ENCODE measurements around the gene SNX13. TPM values are rescaled to one million over a fixed set of nuclear protein-coding genes. Genes with fewer than 3 reads are reported as not detected.

The SNX13 gene
- total and polyA plus RNA-seq, 2 donors (not counting 1 experiment from before 2014, with no cell fraction given) = 6.5 to 58.1 TPM

GRCh38 chr7:17772581-17773288 is 167.6 kb downstream of the SNX13 start:
- Mint-ChIP-seq H3K4me3 (no peak overlapping the region), H3K9me3 (ENCODE audit: insufficient read depth) (no peaks in the 10 kb centered on the region), H3K27ac (no peak overlapping the region), H3K4me1 (peaks cover 8% of the 10 kb centered on the region), H3K27me3 (no peaks in the 10 kb centered on the region)
- DNase-seq (no peak), ATAC-seq (ENCODE audit: low read depth) (no peak)
- Histone ChIP-seq H3K79me2 (ENCODE audit: control insufficient read depth, insufficient read depth, low read length) (no peaks in the 10 kb centered on the region), H2AFZ (ENCODE audit: insufficient read depth, low read depth, low read length, poor library complexity, severe bottlenecking) (no peak overlapping the region), H3K27ac (ENCODE audit: low read length in 2 of 2) (no peak overlapping the region), H4K20me1 (ENCODE audit: control insufficient read depth, insufficient read depth, low read length, poor library complexity, severe bottlenecking) (no peaks in the 10 kb centered on the region), H3K36me3 (replicated peaks in 1 of 2; ENCODE audit: control extremely low read depth in 1 of 2, control insufficient read depth in 1 of 2, extremely low read depth in 1 of 2, insufficient read depth in 2 of 2, low read length in 1 of 2) (no peaks in the 10 kb centered on the region), H3K9me3 (ENCODE audit: control extremely low read depth in 1 of 3, control insufficient read depth in 2 of 3, insufficient read depth in 1 of 3, low read length in 2 of 3) (no peaks in the 10 kb centered on the region), H3K4me2 (replicated peaks; ENCODE audit: low read depth, low read length, poor library complexity, severe bottlenecking) (no peak overlapping the region), H3K4me3 (ENCODE audit: control extremely low read depth in 1 of 5, extremely low read depth in 1 of 5, insufficient read depth in 1 of 5, low read depth in 2 of 5, low read length in 4 of 5) (no peak overlapping the region), H3K9ac (ENCODE audit: low read length) (no peak overlapping the region), H3K4me1 (ENCODE audit: control insufficient read depth in 2 of 2, insufficient read depth in 2 of 2, low read length in 2 of 2) (peaks cover 0 to 13% of the 10 kb centered on the region in 2 donors), H3K27me3 (replicated peaks in 1 of 4; ENCODE audit: control extremely low read depth in 1 of 4, control insufficient read depth in 3 of 4, insufficient read depth in 4 of 4, low read length in 3 of 4) (no peaks in the 10 kb centered on the region)
- ChIA-PET CTCF (interaction anchor here (0.6 kb wide), 1 partner anchor 177 kb away, joined by 3 read pairs; no protein-coding TSS in a partner anchor), POLR2A (no interaction called here)
- intact Hi-C loops (cut with micrococcal nuclease) = no loop called here
- no CpG with 5 or more reads among the region's 4 CpGs for WGBS (ENCODE audit: insufficient coverage)
- TF ChIP-seq EZH2 (IDR thresholded peaks at IDR 0.05; ENCODE audit: borderline replicate concordance, insufficient read depth, low read depth, low read length, poor library complexity, severe bottlenecking) (no peak), CTCF (IDR thresholded peaks at IDR 0.05) (no peak)

GRCh38 chr7:17771901-17772408 is 168.3 kb downstream of the SNX13 start:
- peaks cover 0 to 13% of the 10 kb centered on the region in 2 donors for H3K4me1 ChIP-seq (ENCODE audit: control insufficient read depth in 2 of 2, insufficient read depth in 2 of 2, low read length in 2 of 2)
- H3K36me3 ChIP-seq (replicated peaks in 1 of 2; ENCODE audit: control extremely low read depth in 1 of 2, control insufficient read depth in 1 of 2, extremely low read depth in 1 of 2, insufficient read depth in 2 of 2, low read length in 1 of 2) = no peaks in the 10 kb centered on the region
- Mint-ChIP-seq H3K4me1 (peaks cover 8% of the 10 kb centered on the region), H3K4me3 (no peak overlapping the region), H3K27ac (no peak overlapping the region), H3K27me3 (no peaks in the 10 kb centered on the region), H3K9me3 (ENCODE audit: insufficient read depth) (no peaks in the 10 kb centered on the region)
- H3K79me2 ChIP-seq (ENCODE audit: control insufficient read depth, insufficient read depth, low read length) = no peaks in the 10 kb centered on the region
- POLR2A ChIA-PET = no interaction called here
- H4K20me1 ChIP-seq (ENCODE audit: control insufficient read depth, insufficient read depth, low read length, poor library complexity, severe bottlenecking) = no peaks in the 10 kb centered on the region
- no peak overlapping the region for H3K27ac ChIP-seq (ENCODE audit: low read length in 2 of 2)
- no peak overlapping the region for H3K4me3 ChIP-seq (ENCODE audit: control extremely low read depth in 1 of 5, extremely low read depth in 1 of 5, insufficient read depth in 1 of 5, low read depth in 2 of 5, low read length in 4 of 5)
- CTCF ChIA-PET = interaction anchor here (0.6 kb wide), 1 partner anchor 178 kb away, joined by 3 read pairs; no protein-coding TSS in a partner anchor
- ATAC-seq (ENCODE audit: low read depth) (no peak), DNase-seq (no peak)
- WGBS (ENCODE audit: insufficient coverage) = 100% methylated on average over 1 of the region's 3 CpGs
- no peak overlapping the region for H2AFZ ChIP-seq (ENCODE audit: insufficient read depth, low read depth, low read length, poor library complexity, severe bottlenecking)
- no peak overlapping the region for H3K9ac ChIP-seq (ENCODE audit: low read length)
- TF ChIP-seq CTCF (IDR thresholded peaks at IDR 0.05) = no peak
- no peak for TF ChIP-seq EZH2 (IDR thresholded peaks at IDR 0.05; ENCODE audit: borderline replicate concordance, insufficient read depth, low read depth, low read length, poor library complexity, severe bottlenecking)
- H3K9me3 ChIP-seq (ENCODE audit: control extremely low read depth in 1 of 3, control insufficient read depth in 2 of 3, insufficient read depth in 1 of 3, low read length in 2 of 3) = no peaks in the 10 kb centered on the region
- H3K4me2 ChIP-seq (replicated peaks; ENCODE audit: low read depth, low read length, poor library complexity, severe bottlenecking) = no peak overlapping the region
- H3K27me3 ChIP-seq (replicated peaks in 1 of 4; ENCODE audit: control extremely low read depth in 1 of 4, control insufficient read depth in 3 of 4, insufficient read depth in 4 of 4, low read length in 3 of 4) = no peaks in the 10 kb centered on the region
- intact Hi-C loops (cut with micrococcal nuclease) = no loop called here
